Measurements from ENCODE around the gene CTDP1.
"Not testable (repeated sequence)": the region's sequence is repeated elsewhere in the genome, so short reads cannot be mapped to it uniquely, and the experiment has no call there.

Gene CTDP1

DNA sequence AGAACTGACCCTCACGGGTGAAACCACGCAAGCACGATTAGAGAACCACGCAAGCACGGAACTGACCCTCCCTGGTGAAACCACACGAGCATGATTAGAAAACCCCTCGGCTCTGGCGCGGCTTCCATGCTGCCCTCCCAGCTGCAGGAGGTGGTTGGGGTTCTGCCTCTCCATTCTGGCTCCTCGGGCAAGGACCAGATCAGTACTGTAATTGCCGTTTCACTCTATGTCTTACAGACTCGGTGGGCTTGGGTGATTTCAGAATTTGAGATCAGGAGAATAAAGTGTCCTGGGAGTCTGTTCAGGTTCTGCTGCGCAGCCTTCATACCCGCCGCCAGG is 59.8 kb downstream of the CTDP1 start:
- no peak for DNase-seq (ENCODE audit: low read depth in 1 of 2, low spot score in 1 of 2)

DNA sequence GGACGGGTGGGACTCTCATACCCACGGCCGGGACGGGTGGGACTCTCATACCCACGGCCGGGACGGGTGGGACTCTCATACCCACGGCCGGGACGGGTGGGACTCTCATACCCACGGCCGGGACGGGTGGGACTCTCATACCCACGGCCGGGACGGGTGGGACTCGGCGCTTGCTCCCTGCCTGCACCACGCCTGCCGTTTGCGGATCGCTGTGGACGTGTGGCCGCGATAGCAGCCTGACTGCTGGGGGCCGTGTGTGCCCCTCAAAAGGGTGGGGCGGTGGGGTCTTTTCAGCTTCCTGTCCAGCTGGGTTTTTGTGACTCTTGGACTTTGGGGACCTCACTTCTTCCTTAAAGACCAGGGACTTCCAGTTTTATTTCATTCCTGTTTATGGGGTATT is 60.4 kb downstream of the CTDP1 start:
- DNase-seq (ENCODE audit: low read depth in 1 of 2, low spot score in 1 of 2): not testable (repeated sequence)

DNA sequence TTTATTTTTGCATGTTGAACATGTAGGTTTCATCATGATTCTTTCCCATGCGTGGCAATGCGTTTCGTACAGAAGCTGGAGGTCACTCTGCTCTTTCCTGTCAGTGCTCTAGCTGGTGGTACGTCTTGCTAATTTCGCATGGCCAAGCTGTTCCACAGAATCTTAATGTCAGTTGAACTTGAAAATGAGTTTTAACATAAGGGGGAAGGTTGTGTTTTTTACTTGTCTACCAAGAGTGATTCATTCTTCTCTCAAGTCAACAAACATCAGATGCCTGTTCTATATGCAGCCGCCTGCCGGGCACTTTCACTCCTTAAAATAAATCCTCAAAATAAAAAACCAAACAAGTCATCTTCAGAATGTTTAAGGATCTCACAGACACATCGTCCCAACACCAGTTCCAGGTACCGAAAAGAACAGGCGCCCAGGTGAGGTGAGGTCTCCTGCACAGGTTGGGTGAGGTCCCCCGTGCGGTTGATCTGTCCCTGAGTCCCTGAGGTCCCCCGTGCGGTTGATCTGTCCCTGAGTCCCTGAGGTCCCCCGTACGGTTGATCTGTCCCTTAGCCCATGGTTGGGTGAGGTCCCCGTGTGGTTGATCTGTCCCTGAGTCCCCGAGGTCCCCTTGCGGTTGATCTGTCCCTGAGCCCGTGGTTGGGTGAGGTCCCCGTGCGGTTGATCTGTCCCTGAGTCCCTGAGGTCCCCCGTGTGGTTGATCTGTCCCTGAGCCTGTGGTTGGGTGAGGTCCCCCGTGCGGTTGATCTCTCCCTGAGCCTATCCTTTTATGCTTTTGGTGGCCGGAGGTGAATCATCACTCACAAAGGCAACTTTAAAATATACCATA is 61.1 kb downstream of the CTDP1 start:
- no peak for DNase-seq (ENCODE audit: low read depth in 1 of 2, low spot score in 1 of 2)

DNA sequence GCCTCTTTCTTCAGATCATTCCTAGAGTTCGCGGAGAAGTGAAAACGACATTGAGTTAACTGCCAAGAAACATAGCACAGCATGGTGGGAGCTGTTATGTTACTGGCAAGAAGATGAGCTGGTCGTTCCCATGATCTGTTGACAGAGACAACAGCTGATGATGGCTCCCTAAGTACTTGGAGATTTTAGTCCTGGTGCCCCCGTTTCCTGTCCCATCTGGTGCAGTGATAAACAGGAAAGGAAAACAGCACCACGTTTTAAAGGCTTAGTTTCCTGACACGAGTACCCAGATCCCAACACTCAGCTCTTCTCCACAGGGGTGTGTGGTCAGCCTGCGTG is 61.7 kb downstream of the CTDP1 start:
- no peak for DNase-seq (ENCODE audit: low read depth in 1 of 2, low spot score in 1 of 2)

DNA sequence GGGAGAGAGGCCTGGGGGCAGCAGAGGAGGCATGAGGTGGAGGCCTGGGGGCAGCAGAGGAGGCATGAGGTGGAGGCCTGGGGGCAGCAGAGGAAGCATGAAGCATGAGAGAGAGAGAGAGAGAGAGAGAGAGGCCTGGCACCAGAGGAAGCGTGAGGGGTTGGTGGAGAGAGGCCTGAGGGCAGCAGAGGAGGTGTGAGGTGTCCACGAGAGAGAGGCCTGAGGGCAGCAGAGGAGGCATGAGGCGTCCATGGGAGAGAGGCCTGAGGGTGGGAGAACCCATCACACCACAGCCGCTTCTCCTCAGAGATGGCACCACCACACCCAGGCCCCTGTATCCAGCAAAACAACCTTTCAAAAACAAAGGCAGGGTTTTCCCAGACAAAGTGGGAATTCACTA is 62.5 kb downstream of the CTDP1 start:
- no peak for DNase-seq (ENCODE audit: low read depth in 1 of 2, low spot score in 1 of 2)

DNA sequence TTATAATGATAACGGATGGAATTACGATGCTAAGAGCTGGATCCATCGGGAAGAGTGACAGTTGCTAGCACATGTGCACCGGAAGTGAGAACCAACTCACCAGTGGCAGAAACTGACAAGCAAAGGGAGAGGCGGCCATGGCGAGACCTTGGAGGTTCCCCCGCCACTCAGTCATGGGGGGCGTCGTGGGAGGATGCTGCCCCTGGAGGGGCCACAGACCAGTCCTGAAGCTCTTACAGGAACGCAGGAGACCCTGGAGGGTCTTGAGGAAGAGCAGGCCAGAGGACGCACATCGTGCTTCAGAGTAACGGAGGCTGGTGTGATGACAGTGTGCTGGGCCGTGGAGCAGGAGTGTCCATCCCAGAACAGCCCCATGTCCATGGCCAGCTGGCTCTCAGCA is 65.0 kb downstream of the CTDP1 start:
- no peak for DNase-seq (ENCODE audit: low read depth in 1 of 2, low spot score in 1 of 2)

DNA sequence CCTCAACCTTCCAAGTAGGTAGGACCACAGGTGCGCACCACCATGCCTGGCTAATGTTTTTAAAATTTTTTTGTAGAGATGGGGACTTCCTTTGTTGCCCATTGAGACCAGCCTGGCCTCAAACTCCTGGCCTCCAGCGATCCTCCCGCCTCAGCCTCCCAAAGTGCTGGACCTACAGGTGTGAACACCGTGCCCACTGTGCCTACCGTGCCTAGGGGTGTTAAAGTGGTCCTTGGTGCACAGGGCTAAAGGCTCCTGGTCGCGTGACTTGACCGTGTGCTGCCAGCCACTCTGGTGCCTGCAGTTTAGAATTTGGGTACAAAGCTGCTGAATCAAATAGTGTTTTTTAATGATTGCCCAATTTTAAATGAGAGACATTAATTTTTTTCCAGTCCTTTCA is 67.1 kb downstream of the CTDP1 start:
- DNase-seq (ENCODE audit: low read depth in 1 of 2, low spot score in 1 of 2): no peak

DNA sequence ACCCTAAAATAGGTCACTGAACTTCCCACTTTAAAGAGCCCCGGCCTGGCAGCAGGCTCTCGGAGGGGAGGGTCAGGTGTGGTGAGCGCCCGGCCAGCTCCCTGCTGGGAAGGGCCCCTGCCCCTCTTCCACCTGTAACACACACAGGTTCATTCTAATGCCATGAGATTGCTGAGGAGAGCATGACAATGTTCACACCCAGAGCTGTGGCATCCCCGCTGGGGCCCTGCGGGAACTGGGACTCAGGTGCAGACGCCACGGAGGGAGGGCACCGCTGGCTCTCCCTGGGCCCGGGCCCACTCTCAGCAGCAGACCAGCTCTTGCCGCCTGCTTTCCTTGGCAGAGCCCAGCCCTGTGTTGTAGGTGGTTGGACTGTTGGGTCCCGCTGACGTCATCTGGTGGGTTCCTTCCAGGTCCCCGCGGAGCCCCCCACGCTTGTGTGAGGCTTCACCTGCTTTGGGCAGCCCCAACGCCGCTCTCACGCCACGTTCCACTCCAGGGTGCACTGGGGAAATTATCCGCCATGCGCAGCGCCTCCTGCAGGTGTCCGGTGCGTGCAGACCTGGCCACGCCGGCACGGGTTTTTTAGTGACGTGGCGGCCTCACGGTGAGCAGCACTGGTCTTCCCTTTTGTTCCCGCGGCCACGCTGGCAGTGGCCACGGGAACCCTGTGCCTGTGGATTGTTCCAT is 67.7 kb downstream of the CTDP1 start:
- DNase-seq (ENCODE audit: low read depth in 1 of 2, low spot score in 1 of 2): no peak

DNA sequence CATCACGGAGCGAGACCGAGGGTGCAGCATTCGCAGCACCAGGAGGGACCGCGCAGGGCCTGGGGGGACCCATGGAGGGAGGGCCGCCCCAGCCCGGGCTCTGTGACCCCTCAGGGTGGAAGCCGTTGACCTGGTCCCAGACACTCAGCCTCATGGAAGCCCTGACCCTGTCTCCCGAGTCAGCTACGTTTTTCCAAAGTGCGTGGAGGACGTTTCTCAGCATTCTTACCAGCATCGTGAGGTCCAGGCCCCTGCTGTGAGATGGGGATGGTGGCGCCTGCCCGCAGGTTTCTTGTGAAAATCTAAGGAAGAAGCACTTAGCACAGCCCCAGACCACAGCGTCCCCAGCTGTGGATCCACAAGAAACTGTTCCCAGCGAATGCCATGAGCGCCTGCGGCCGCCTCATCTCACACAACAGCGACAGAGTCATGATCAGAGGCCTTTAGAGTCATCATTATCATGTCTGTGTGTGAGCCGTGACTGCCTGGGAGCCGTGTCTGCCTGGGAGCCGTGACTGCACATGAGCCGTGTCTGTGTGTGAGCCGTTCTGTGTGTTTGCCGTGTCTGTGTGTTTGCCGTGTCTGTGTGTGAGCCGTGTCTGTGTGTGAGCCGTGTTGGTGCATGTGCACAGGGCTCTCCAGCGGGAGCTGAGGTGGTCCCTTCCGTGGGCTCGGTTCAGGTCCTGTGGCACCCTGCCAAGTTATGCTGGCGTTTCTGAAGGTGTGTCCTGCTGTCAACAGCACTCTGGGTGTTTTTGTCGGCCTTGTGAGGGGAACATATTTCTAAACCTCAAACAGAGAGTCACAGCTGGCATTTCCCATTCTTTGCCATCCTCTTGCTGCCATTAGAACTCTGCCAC is 68.9 kb downstream of the CTDP1 start:
- DNase-seq (ENCODE audit: low read depth in 1 of 2, low spot score in 1 of 2): no peak

DNA sequence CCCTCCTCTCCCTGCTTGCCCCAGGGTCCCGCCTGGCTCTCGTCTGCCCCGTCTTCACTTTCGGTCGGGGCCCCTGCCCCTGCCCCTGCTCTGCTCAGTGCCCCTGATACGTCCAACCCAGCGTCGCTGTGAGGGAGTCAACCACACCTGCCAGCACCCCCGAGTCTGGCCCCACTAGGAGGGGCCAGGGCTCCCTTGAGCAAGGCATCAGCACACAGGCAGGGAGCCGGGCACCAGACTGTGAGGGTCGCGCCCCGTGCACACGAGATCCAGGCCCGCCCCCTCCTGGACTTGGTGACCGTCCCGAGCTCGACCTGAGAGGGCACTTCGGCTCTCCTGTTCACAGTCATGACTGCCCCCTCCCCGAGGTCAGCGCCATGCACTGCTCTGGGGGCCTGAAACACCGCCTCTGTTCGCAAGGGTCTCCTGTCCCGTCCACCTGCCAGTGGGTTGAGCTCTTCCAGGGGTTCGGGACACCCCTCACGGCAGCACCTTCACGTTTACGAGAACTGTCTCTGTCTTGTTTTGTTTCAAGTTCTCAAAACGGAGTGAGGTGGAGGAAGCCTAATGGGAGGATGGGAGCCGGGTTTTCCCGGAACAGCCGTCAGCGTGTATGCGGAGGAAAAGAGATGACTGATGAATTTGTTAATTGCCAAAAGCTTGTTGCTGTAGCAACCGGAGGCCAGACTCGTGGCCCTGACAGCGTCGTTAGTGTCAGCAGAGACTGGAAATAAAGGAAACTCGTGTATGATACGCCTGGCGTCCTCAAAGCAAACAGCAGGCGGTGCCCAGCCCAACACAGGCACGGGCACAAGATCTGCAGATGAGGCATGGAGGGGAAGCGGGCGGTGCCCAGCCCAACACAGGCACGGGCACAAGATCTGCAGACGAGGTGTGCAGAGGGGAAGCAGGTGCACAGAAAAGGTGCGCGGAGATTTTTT is 69.9 kb downstream of the CTDP1 start:
- DNase-seq (ENCODE audit: low read depth in 1 of 2, low spot score in 1 of 2): no peak

DNA sequence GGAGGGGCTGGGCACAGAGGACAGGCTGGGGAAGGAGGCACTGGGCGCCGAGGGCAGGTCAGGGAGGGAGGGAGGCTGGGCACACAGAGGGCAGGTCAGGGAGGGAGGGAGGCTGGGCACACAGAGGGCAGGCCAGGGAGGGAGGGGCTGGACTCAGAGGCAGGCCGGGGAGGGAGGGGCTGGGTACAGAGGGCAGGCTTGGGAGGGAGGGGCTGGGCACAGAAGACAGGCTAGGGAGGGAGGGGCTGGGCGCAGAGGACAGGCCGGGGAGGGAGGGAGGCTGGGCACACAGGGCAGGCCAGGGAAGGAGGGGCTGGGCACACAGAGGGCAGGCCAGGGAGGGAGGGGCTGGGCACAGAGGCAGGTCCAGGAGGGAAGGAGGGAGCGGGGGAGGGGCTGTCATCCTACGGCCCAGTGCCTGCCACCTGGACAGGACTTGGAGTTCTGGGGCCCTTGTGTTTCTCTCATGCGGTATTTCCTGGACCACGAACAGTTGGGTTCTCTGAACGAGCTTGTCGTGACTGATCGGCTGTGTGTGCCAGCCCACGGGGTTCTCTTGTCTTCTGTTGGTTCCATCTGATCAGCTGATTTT is 71.5 kb downstream of the CTDP1 start:
- no peak for DNase-seq (ENCODE audit: low read depth in 1 of 2, low spot score in 1 of 2)

DNA sequence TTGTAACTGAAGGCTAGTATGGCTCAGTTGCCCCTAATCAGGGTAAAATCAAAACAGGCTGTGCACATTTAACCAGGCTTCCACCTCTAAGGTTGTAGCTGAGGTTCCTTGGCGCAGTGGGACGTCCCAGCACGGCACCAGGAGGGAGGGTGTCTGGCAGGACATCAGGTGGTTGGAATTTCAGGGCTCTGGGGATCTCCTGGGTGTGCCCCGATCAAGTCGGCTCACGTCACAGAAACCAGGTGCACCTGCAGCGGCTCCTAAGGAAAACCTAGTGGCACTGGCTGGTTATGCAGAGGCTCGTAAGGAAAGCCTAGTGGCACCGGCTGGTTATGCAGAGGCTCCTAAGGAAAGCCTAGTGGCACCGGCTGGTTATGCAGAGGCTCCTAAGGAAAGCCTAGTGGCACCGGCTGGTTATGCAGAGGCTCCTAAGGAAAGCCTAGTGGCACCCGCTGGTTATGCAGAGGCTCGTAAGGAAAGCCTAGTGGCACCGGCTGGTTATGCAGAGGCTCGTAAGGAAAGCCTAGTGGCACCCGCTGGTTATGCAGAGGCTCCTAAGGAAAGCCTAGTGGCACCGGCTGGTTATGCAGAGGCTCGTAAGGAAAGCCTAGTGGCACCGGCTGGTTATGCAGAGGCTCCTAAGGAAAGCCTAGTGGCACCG is 72.4 kb downstream of the CTDP1 start:
- DNase-seq (ENCODE audit: low read depth in 1 of 2, low spot score in 1 of 2): not testable (repeated sequence)

DNA sequence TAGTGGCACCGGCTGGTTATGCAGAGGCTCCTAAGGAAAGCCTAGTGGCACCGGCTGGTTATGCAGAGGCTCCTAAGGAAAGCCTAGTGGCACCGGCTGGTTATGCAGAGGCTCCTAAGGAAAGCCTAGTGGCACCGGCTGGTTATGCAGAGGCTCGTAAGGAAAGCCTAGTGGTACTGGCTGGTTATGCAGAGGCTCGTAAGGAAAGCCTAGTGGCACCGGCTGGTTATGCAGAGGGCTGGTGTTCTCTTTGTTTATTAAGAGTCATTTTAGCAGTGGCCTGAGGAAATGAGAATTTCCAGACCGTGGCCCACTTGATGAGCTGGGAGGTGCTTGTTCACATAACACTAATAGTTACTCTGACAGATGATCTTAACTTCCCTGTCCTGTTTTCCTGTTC is 73.3 kb downstream of the CTDP1 start:
- DNase-seq (ENCODE audit: low read depth in 1 of 2, low spot score in 1 of 2): not testable (repeated sequence)

DNA sequence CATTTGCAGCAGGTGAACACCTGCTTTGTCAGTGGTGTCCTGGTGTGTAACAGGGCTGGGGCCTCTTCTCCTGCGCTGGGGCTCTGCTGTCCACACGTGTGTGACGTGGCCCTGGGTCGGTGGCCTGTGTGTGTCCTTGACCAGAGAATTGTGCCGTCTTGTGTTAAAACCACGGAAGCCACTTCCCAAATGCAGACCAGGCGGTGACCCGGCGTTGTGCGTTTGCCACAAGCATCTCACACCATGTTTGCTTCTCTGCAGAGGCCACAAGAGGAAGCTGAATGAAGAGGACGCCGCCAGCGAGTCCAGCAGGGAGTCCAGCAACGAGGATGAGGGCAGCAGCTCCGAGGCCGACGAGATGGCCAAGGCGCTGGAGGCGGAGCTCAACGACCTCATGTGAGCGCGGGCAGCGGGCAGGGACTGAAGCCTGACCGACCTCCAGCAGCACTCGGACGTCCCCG is 73.8 kb downstream of the CTDP1 start:
- no peak for DNase-seq (ENCODE audit: low read depth in 1 of 2, low spot score in 1 of 2)

DNA sequence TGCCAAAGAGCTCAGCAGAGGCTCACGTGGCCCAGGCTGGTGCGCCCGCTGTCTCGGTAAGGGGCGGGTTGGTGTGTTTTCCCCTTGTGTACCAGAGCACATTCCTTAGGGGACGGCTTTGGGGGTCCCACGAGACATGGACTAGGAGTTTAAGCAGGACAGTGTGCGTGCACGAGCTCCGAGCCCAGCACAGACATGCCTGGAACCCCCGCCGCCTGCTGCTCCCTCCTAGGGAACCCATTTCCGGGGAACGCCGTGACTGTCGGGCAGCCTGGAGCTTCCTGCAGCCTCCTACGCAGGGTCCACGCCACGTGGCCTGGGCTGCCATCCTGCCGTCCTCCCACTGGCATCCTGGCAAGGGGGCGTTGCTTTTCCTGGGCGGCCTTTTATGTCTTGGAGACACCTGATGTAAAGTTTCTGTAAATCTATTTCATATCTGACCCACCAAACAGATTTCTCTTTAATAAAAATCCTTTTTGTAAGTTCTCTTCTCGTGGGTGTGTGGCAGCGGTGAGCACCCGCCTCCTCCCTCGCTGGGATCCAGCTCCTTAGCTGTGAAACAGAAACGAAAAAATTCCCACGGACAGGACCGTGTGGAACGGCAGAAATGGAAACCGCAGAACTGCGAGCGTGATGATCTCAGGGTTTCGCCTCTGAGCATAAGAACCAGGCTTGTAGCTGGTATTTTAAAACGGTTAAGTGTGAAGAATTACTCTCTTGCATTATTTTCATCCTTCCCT is 74.6 kb downstream of the CTDP1 start:
- DNase-seq (ENCODE audit: low read depth in 1 of 2, low spot score in 1 of 2): no peak

DNA sequence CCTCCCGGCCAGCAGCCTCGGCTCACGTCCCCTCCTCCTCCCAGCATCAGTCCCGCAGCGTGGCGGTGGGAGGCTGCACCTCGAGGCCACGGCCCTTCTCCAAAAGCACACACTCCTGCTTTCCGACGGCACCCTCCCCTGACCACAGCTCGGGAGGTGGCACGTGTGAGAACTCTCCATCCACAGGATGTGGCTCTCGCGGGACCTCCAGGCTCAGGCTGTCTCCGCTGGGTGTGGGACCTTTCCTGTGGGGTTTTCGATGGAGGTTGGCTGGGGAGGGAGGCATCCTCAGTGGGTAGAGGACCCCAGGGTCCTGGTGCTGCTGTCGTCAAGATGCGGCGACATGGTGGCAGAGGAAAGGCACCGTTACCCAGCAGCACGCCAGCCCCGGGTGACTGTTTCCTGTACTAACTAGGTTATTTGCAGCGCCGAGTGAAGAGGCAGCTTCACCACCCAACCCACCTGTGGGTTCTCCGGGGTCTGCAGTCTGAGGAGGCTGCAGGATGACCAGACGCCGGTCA is 75.3 kb downstream of the CTDP1 start:
- DNase-seq (ENCODE audit: low read depth in 1 of 2, low spot score in 1 of 2): no peak

DNA sequence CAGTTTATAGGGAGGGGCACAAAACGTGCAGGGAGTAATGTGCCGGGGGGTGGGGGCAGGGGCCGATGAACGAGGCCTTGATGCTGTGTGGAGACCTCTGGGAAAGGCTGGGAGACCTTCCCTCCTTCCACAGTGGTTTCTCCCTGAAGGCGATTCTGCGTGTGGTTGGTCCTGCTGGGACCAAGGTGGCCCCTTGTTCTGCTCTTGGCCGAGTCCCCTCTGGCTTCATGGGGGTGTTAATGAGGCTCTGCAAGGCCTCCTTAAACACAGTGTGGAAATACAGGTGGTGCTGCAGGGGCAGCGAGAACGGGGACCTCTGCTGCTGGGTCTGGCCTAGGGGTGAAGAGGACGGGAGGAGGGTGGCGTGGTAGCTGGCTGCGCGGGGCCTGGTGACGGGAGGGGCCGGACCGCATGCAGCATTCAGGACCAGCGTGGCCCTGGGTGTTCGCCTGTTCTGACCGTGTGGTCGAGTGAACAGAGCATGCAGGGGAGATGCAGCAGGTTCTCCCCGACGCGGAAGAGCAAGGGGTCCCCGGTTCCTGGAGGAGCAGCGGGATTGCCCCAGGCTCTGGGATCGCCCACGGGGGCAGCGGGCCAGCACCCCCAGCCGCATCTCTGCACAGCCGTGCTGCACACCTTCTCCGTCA is 76.0 kb downstream of the CTDP1 start:
- DNase-seq (ENCODE audit: low read depth in 1 of 2, low spot score in 1 of 2): no peak

DNA sequence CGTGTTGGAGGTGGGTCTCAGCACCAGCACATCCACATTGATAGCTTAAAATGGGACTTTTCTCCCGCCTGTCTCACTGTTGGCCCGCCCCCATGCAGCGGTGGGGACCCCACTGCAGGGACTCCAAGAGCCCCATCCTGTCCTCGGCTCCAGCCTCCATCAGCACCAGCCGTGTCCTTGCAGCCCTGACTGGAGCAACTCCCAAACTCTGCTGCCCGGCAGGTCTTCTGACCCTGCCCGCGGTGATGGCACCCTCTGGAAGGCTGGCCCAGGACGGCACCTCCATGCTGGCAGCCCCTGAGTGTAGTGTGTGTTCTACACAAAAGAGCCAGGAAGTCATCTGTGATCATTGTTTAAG is 76.5 kb downstream of the CTDP1 start:
- no peak for DNase-seq (ENCODE audit: low read depth in 1 of 2, low spot score in 1 of 2)

DNA sequence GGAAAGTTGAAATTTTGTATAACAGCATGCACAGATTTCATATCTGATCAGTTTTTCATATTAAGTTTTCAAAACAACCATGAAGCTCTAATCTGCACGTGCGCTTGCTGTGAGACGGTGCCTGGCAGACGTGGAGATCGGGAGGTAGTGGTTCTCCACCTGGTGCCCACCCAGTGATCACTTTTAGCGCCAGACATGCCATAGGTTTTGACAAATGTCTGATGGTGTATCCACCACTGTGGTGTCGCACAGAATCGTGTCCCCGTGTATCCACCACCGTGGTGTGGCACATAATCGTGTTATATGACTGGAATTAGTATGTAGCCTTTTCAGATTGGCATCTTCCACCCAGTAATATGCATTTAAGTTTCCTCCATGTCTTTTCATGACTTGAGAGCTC is 77.2 kb downstream of the CTDP1 start:
- DNase-seq (ENCODE audit: low read depth in 1 of 2, low spot score in 1 of 2): no peak

Data from activated T-helper 1 cell treated with anti-CD3 and anti-CD28 coated beads, Interleukin-2, amount 50 U/mL, for 16 hours (primary cell).